HG03045 (cell line): ENCODE data around the gene ANO7.

ENCODE experiments used
- ATAC-seq: cut with Tn5 transposase; IDR thresholded peaks from one replicate; pipeline ENCODE4 v1.9.1; 2021; ENCODE audit warnings: mild to moderate bottlenecking, moderate library complexity; ENCODE audit not compliant: unreplicated experiment

The ANO7 gene

GRCh38 chr2:241188361-241189092 lies at the start of gene ANO7:
ANO7 (plus strand) TSS chr2:241188677; CDS start chr2:241190064, 1,387 bp downstream.
- no peak for ATAC-seq

- no peak for ATAC-seq
These were observed 48.7 kb upstream of the ANO7 start for GRCh38 chr2:241139531-241140444.

- no peak for ATAC-seq
These were observed 48.0 kb upstream of the ANO7 start for GRCh38 chr2:241140445-241140840.

- no peak for ATAC-seq
These were observed 47.2 kb upstream of the ANO7 start for GRCh38 chr2:241141214-241141770.

- ATAC-seq, result no peak
These were observed 46.4 kb upstream of the ANO7 start for GRCh38 chr2:241142063-241142462.

- ATAC-seq, result no peak
These were observed 45.9 kb upstream of the ANO7 start for GRCh38 chr2:241142593-241142992.

- no peak for ATAC-seq
These were observed 42.2 kb upstream of the ANO7 start for GRCh38 chr2:241146286-241146685.

GRCh38 chr2:241147336-241147735 lies 41.1 kb upstream of the ANO7 start:
- ATAC-seq, result no peak

GRCh38 chr2:241148239-241148638 lies 40.2 kb upstream of the ANO7 start:
- no peak for ATAC-seq

GRCh38 chr2:241148891-241149674 lies 39.4 kb upstream of the ANO7 start, which contains the start of gene PASK:
PASK (minus strand) TSS chr2:241149472; CDS start chr2:241143032, 6,440 bp downstream.
- ATAC-seq, result peak; percentile 71

GRCh38 chr2:241149675-241149924 lies 38.9 kb upstream of the ANO7 start:
- ATAC-seq, result peak; percentile 7

GRCh38 chr2:241149925-241150659 lies 38.4 kb upstream of the ANO7 start, which contains the start of gene PPP1R7:
PPP1R7 (plus strand) TSS chr2:241150467; CDS start chr2:241150496, 29 bp downstream.
- peak; percentile 76 for ATAC-seq

GRCh38 chr2:241150660-241151530 lies 37.6 kb upstream of the ANO7 start:
- ATAC-seq, result peak; percentile 26

GRCh38 chr2:241151934-241152660 lies 36.4 kb upstream of the ANO7 start:
- no peak for ATAC-seq

GRCh38 chr2:241153616-241154015 lies 34.9 kb upstream of the ANO7 start:
- ATAC-seq, result no peak

- no peak for ATAC-seq
These were observed 33.6 kb upstream of the ANO7 start for GRCh38 chr2:241154915-241155314.

GRCh38 chr2:241155936-241156335 lies 32.5 kb upstream of the ANO7 start:
- no peak for ATAC-seq

- no peak for ATAC-seq
These were observed 31.5 kb upstream of the ANO7 start for GRCh38 chr2:241156971-241157441.
